WTC11 (cell line): ENCODE results near the gene RRP7A. TPM values are rescaled to one million over a fixed set of nuclear protein-coding genes. Genes with fewer than 3 reads are reported as not detected.
"Not testable (repeated sequence)": the region's sequence is repeated elsewhere in the genome, so short reads cannot be mapped to it uniquely, and the experiment has no call there.

ENCODE experiments used
- ATAC-seq: fragments of 200-7000 bp; cut with Tn5 transposase; 2 replicates; pipeline ENCODE4 v1.10.0; 2021; ENCODE audit warnings: mild to moderate bottlenecking, moderate library complexity
- CTCF ChIA-PET: fragments of 300-600 bp; sonication (Branson Sonifier 250); formaldehyde crosslinking; loops from one replicate; lab custom pipeline; 2021; ENCODE audit warnings: antibody characterized with exemption; lab: Charles Lee
- POLR2A ChIA-PET: fragments of 350-600 bp; sonication (Branson Sonifier 250); formaldehyde crosslinking; loops from one replicate; lab custom pipeline; 2021; ENCODE audit warnings: antibody characterized with exemption; lab: Charles Lee
- DNase-seq: peaks from one replicate; pipeline ENCODE4 v3.0.0; 2021; ENCODE audit warnings: low spot score
- H3K27ac Mint-ChIP-seq: 2 replicates; pipeline ENCODE4 v1.8.0; 2021; ENCODE audit warnings: mixed read lengths
- H3K27me3 Mint-ChIP-seq: 2 replicates; pipeline ENCODE4 v1.8.0; 2021; ENCODE audit warnings: low read depth, mild to moderate bottlenecking, moderate library complexity, mixed read lengths
- H3K36me3 Mint-ChIP-seq: 2 replicates; pipeline ENCODE4 v1.8.0; 2021; ENCODE audit warnings: mixed read lengths
- H3K4me1 Mint-ChIP-seq: 2 replicates; pipeline ENCODE4 v1.8.0; 2022; ENCODE audit warnings: mixed read lengths
- H3K4me3 Mint-ChIP-seq: 2 replicates; pipeline ENCODE4 v1.8.0; 2021; ENCODE audit warnings: mild to moderate bottlenecking, moderate library complexity, mixed read lengths
- H3K9me3 Mint-ChIP-seq: 2 replicates; pipeline ENCODE4 v1.8.0; 2021; ENCODE audit warnings: mixed read lengths
- ESRRA ChIP-seq: sonication (generic); formaldehyde crosslinking; IDR thresholded peaks from 2 replicates; pipeline ENCODE4 v1.8.1; 2022; ENCODE audit warnings: mild to moderate bottlenecking, missing genetic modification reagents, borderline replicate concordance
- FOXP1 ChIP-seq: sonication (generic); formaldehyde crosslinking; IDR thresholded peaks from 2 replicates; pipeline ENCODE4 v1.8.0; 2022; ENCODE audit warnings: missing genetic modification reagents, mild to moderate bottlenecking, moderate library complexity, borderline replicate concordance
- GRHL2 ChIP-seq: fragments of 250-450 bp; sonication (Bioruptor Pico); IDR thresholded peaks from 2 replicates; pipeline ENCODE4 v1.8.0; 2022; ENCODE audit warnings: mild to moderate bottlenecking, moderate library complexity; ENCODE audit not compliant: insufficient replicate concordance, severe bottlenecking
- IRF2 ChIP-seq: sonication (generic); formaldehyde crosslinking; IDR thresholded peaks from 2 replicates; pipeline ENCODE4 v1.8.0; 2022; ENCODE audit warnings: low read depth, missing genetic modification reagents, borderline replicate concordance
- MYBL2 ChIP-seq: sonication (generic); formaldehyde crosslinking; IDR thresholded peaks from 2 replicates; pipeline ENCODE4 v1.8.1; 2023; ENCODE audit warnings: mild to moderate bottlenecking, moderate library complexity, missing genetic modification reagents
- NR2C2 ChIP-seq: sonication (generic); formaldehyde crosslinking; IDR thresholded peaks from 2 replicates; pipeline ENCODE4 v1.8.0; 2022; ENCODE audit warnings: mild to moderate bottlenecking, missing genetic modification reagents
- NR3C1 ChIP-seq: sonication (generic); formaldehyde crosslinking; conservative IDR thresholded peaks from 2 replicates; pipeline ENCODE4 v1.8.1; 2023; ENCODE audit warnings: low read depth, mild to moderate bottlenecking, missing genetic modification reagents
- OVOL2 ChIP-seq: fragments of 250-450 bp; sonication (Bioruptor Pico); IDR thresholded peaks from 2 replicates; pipeline ENCODE4 v1.9.0; 2021; ENCODE audit warnings: mild to moderate bottlenecking, borderline replicate concordance
- PREB ChIP-seq: sonication (generic); formaldehyde crosslinking; IDR thresholded peaks from 2 replicates; pipeline ENCODE4 v1.8.1; 2022; ENCODE audit warnings: mild to moderate bottlenecking, missing genetic modification reagents, moderate library complexity, borderline replicate concordance
- SMAD4 ChIP-seq: sonication (generic); formaldehyde crosslinking; IDR thresholded peaks from 2 replicates; pipeline ENCODE4 v1.8.0; 2022; ENCODE audit warnings: mild to moderate bottlenecking, missing genetic modification reagents
- SOX15 ChIP-seq: fragments of 250-450 bp; sonication (Bioruptor Pico); IDR thresholded peaks from 2 replicates; pipeline ENCODE4 v1.9.0; 2021; ENCODE audit warnings: mild to moderate bottlenecking
- TEAD1 ChIP-seq: sonication (generic); formaldehyde crosslinking; IDR thresholded peaks from 2 replicates; pipeline ENCODE4 v1.8.0; 2022; ENCODE audit warnings: mild to moderate bottlenecking, missing genetic modification reagents
- ZNF281 ChIP-seq: sonication (generic); formaldehyde crosslinking; IDR thresholded peaks from 2 replicates; pipeline ENCODE4 v1.8.0; 2023; ENCODE audit warnings: mild to moderate bottlenecking, missing genetic modification reagents
- total RNA-seq: library from RNA; stranded (reverse); gene quantifications from 3 replicates; pipeline ENCODE4 v1.2.3, GENCODE V29; 2021
- TF ChIP-seq, protein P1 (sequence below): sonication (generic); formaldehyde crosslinking; IDR thresholded peaks from 2 replicates; pipeline ENCODE4 v1.8.0; 2022; ENCODE audit warnings: missing genetic modification reagents
- TF ChIP-seq, protein P2 (sequence below): fragments of 250-450 bp; sonication (Bioruptor Pico); IDR thresholded peaks from 2 replicates; pipeline ENCODE4 v1.8.0; 2021; ENCODE audit warnings: mild to moderate bottlenecking
- TF ChIP-seq, protein P3 (sequence below): sonication (generic); formaldehyde crosslinking; IDR thresholded peaks from 2 replicates; pipeline ENCODE4 v1.8.0; 2022; ENCODE audit warnings: mild to moderate bottlenecking, missing genetic modification reagents
- TF ChIP-seq, protein P4 (sequence below): fragments of 250-450 bp; sonication (Bioruptor Pico); conservative IDR thresholded peaks from 2 replicates; pipeline ENCODE4 v1.9.0; 2021; ENCODE audit warnings: mild to moderate bottlenecking

RRP7A gene
- total RNA-seq, 1 experiment from 2014 or later = 95.0 TPM

- TF ChIP-seq, protein P1, sequence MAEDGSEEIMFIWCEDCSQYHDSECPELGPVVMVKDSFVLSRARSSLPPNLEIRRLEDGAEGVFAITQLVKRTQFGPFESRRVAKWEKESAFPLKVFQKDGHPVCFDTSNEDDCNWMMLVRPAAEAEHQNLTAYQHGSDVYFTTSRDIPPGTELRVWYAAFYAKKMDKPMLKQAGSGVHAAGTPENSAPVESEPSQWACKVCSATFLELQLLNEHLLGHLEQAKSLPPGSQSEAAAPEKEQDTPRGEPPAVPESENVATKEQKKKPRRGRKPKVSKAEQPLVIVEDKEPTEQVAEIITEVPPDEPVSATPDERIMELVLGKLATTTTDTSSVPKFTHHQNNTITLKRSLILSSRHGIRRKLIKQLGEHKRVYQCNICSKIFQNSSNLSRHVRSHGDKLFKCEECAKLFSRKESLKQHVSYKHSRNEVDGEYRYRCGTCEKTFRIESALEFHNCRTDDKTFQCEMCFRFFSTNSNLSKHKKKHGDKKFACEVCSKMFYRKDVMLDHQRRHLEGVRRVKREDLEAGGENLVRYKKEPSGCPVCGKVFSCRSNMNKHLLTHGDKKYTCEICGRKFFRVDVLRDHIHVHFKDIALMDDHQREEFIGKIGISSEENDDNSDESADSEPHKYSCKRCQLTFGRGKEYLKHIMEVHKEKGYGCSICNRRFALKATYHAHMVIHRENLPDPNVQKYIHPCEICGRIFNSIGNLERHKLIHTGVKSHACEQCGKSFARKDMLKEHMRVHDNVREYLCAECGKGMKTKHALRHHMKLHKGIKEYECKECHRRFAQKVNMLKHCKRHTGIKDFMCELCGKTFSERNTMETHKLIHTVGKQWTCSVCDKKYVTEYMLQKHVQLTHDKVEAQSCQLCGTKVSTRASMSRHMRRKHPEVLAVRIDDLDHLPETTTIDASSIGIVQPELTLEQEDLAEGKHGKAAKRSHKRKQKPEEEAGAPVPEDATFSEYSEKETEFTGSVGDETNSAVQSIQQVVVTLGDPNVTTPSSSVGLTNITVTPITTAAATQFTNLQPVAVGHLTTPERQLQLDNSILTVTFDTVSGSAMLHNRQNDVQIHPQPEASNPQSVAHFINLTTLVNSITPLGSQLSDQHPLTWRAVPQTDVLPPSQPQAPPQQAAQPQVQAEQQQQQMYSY = no peak
- TF ChIP-seq GRHL2 (CRISPR knock-in tag) = no peak
- TF ChIP-seq SOX15 (CRISPR knock-in tag) = no peak
- TF ChIP-seq ESRRA (CRISPR knock-in tag) = no peak
- no peak for TF ChIP-seq NR3C1 (CRISPR knock-in tag)
- TF ChIP-seq, protein P2, sequence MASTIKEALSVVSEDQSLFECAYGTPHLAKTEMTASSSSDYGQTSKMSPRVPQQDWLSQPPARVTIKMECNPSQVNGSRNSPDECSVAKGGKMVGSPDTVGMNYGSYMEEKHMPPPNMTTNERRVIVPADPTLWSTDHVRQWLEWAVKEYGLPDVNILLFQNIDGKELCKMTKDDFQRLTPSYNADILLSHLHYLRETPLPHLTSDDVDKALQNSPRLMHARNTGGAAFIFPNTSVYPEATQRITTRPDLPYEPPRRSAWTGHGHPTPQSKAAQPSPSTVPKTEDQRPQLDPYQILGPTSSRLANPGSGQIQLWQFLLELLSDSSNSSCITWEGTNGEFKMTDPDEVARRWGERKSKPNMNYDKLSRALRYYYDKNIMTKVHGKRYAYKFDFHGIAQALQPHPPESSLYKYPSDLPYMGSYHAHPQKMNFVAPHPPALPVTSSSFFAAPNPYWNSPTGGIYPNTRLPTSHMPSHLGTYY = no peak
- TF ChIP-seq IRF2 (CRISPR knock-in tag) = no peak
These were observed 45.1 kb upstream of the RRP7A start (continued) for GRCh38 chr22:42564699-42565098.

DNA sequence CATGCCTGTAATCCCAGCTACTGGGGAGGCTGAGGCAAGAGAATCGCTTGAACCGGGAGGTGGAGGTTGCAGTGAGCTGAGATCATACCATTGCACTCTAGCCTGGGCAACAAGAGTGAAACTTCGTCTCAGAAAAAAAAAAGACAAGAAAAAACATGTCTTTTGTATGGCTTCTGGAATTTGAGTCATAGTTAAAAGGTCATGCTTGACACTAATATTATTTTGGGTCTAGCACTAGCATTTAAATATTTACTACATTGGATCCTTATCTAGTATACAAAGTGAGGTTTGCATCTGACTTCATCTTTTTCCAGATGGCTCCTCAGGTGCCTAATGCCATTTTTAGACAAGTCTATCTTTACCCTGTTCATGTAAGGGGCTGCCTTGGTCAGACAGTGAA lies 44.3 kb upstream of the RRP7A start:
- H3K4me3 Mint-ChIP-seq, H3K27ac Mint-ChIP-seq, ATAC-seq, DNase-seq, H3K4me1 Mint-ChIP-seq, H3K9me3 Mint-ChIP-seq, POLR2A ChIA-PET, H3K36me3 Mint-ChIP-seq: not testable (repeated sequence)
- CTCF ChIA-PET = interaction anchor here (0.6 kb wide), 1 partner anchor 61 kb away, joined by 9 read pairs; no protein-coding TSS in a partner anchor
- peaks cover 47% of the 10 kb centered on the region for H3K27me3 Mint-ChIP-seq

DNA sequence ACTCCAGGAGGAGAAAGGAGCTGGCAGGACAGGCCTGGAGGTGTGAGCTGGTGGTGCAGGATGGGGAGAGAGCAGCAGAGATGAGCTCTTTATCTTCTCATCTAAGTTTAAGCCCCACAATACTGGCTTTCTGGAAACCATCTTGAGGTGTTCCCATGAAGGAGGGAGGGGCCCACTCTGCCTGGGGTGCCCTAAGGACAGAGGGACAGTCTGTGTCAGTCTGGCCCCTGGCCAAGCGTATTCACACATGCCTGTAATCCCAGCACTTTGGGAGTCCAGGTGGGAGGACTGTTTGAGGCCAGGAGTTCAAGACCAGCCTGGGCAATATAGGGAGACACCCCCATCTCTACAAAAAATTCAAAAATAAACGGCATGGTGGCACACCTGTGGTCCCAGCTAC lies 43.1 kb upstream of the RRP7A start:
- Mint-ChIP-seq H3K27me3 (peaks cover 47% of the 10 kb centered on the region), H3K9me3 (no peaks in the 10 kb centered on the region), H3K36me3 (no peaks in the 10 kb centered on the region), H3K4me1 (peaks cover 8% of the 10 kb centered on the region), H3K4me3 (no peak overlapping the region), H3K27ac (peak overlapping the region; percentile 9; the same call in 1 of the 2 replicates)
- no peak for DNase-seq
- CTCF ChIA-PET = interaction anchor here (0.7 to 2.8 kb wide), 5 partner anchors 11 to 51 kb away, joined by 3 to 15 read pairs (median 7); no protein-coding TSS in a partner anchor
- POLR2A ChIA-PET = no interaction called here
- ATAC-seq = no peak
- TF ChIP-seq SMAD4 (CRISPR knock-in tag) = no peak
- no peak for TF ChIP-seq ZNF281 (CRISPR knock-in tag)
- no peak for TF ChIP-seq OVOL2 (CRISPR knock-in tag)
- TF ChIP-seq NR2C2 (CRISPR knock-in tag) = no peak
- TF ChIP-seq SOX15 (CRISPR knock-in tag) = no peak
- no peak for TF ChIP-seq FOXP1
- TF ChIP-seq, protein P3, sequence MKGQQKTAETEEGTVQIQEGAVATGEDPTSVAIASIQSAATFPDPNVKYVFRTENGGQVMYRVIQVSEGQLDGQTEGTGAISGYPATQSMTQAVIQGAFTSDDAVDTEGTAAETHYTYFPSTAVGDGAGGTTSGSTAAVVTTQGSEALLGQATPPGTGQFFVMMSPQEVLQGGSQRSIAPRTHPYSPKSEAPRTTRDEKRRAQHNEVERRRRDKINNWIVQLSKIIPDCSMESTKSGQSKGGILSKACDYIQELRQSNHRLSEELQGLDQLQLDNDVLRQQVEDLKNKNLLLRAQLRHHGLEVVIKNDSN (CRISPR knock-in tag) = no peak
- TF ChIP-seq MYBL2 = no peak
- TF ChIP-seq, protein P4, sequence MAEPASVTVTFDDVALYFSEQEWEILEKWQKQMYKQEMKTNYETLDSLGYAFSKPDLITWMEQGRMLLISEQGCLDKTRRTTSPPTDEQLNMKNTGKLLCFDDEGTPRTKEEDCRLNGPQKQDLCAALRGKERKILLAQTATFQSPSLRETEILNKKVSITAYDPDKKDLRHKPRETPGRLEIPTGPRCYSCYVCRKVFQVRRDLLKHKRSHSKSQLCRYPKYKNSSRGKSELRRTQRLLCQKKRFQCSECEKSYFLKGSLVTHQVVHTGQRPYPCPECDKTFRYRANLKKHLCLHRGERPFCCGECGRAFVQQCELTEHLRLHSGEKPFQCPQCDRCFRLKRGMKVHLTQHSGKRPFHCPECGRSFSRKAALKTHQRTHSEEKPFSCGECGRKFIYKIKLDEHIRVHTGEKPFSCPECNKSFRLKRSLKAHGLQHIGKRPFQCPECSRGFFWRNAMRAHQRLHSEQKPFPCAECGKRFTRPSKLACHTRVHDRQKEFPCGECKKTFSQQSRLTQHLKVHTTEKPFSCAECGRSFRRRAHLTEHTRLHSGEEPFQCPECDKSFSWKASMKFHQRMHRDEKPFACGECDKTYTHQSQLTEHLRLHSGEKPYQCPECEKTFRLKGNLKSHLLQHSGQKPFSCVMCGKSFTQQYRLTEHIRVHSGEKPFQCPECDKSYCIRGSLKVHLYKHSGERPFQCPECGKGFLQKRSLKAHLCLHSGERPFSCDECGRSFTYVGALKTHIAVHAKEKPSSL (CRISPR knock-in tag) = no peak
- no peak for TF ChIP-seq TEAD1 (CRISPR knock-in tag)
- TF ChIP-seq PREB (CRISPR knock-in tag) = no peak
